Activated T-helper 1 cell treated with anti-CD3 and anti-CD28 coated beads, Interleukin-12 subunit alpha, Interleukin-12 subunit beta, Interleukin-2, Interleukin-4 antibody, amounts not matched to agents 30 ng/mL and 10 ng/mL and 1 ng/mL, durations not matched to agents 14 hours and 24 hours and 36 hours (primary cell): ENCODE data around the gene NLGN1. TPM values are rescaled to one million over a fixed set of nuclear protein-coding genes. Genes with fewer than 3 reads are reported as not detected.

ENCODE experiments used
- DNase-seq: peaks from one replicate; pipeline ENCODE4 v3.0.0; 2021; ENCODE audit warnings: low spot score
- H3K27ac Mint-ChIP-seq: one replicate; pipeline ENCODE4 v1.8.0; 2021; ENCODE audit warnings: mild to moderate bottlenecking, mixed read lengths
- H3K27me3 Mint-ChIP-seq: one replicate; pipeline ENCODE4 v1.8.0; 2022; ENCODE audit warnings: mild to moderate bottlenecking, moderate library complexity, mixed read lengths; ENCODE audit not compliant: insufficient read depth
- H3K36me3 Mint-ChIP-seq: one replicate; pipeline ENCODE4 v1.8.0; 2021; ENCODE audit warnings: low read depth, mixed read lengths
- H3K4me1 Mint-ChIP-seq: one replicate; pipeline ENCODE4 v1.8.0; 2021; ENCODE audit warnings: low read depth, mixed read lengths
- H3K4me3 Mint-ChIP-seq: one replicate; pipeline ENCODE4 v1.8.0; 2021; ENCODE audit warnings: mild to moderate bottlenecking, moderate library complexity, mixed read lengths
- H3K9me3 Mint-ChIP-seq: one replicate; pipeline ENCODE4 v1.8.0; 2021; ENCODE audit warnings: mixed read lengths
- intact Hi-C: fragments of 100-400 bp; cut with micrococcal nuclease; formaldehyde crosslinking; loops from one replicate; pipeline ENCODE4 v1.15.1; 2024
- total RNA-seq: library from RNA; stranded (reverse); gene quantifications from 2 replicates; pipeline ENCODE4 v1.2.3, GENCODE V29; 2022

Gene NLGN1
- total RNA-seq, 1 donor from 2014 or later = not detected

- intact Hi-C loops = no loop called here
- no peak for DNase-seq
- H3K4me1 Mint-ChIP-seq = no peaks in the 10 kb centered on the region
- H3K36me3 Mint-ChIP-seq = no peaks in the 10 kb centered on the region
- H3K27me3 Mint-ChIP-seq = no peaks in the 10 kb centered on the region
- H3K27ac Mint-ChIP-seq = no peak overlapping the region
- no peaks in the 10 kb centered on the region for H3K9me3 Mint-ChIP-seq
- H3K4me3 Mint-ChIP-seq = no peak overlapping the region
Measured at GRCh38 chr3:174062923-174063322, 665.4 kb downstream of the NLGN1 start.

GRCh38 chr3:174068035-174068434 lies 670.5 kb downstream of the NLGN1 start:
- Mint-ChIP-seq H3K27me3 (no peaks in the 10 kb centered on the region), H3K36me3 (no peaks in the 10 kb centered on the region), H3K4me3 (no peak overlapping the region), H3K9me3 (no peaks in the 10 kb centered on the region), H3K27ac (no peak overlapping the region), H3K4me1 (no peaks in the 10 kb centered on the region)
- no peak for DNase-seq
- intact Hi-C loops = no loop called here

GRCh38 chr3:174072675-174073074 lies 675.1 kb downstream of the NLGN1 start:
- H3K9me3 Mint-ChIP-seq = no peaks in the 10 kb centered on the region
- no peaks in the 10 kb centered on the region for H3K27me3 Mint-ChIP-seq
- H3K4me1 Mint-ChIP-seq = no peaks in the 10 kb centered on the region
- H3K4me3 Mint-ChIP-seq = no peak overlapping the region
- H3K36me3 Mint-ChIP-seq = no peaks in the 10 kb centered on the region
- intact Hi-C loops = no loop called here
- H3K27ac Mint-ChIP-seq = no peak overlapping the region
- DNase-seq = no peak

- no peak overlapping the region for H3K4me3 Mint-ChIP-seq
- H3K27me3 Mint-ChIP-seq = no peaks in the 10 kb centered on the region
- intact Hi-C loops = no loop called here
- H3K9me3 Mint-ChIP-seq = no peaks in the 10 kb centered on the region
- H3K36me3 Mint-ChIP-seq = no peaks in the 10 kb centered on the region
- no peak for DNase-seq
- no peak overlapping the region for H3K27ac Mint-ChIP-seq
- no peaks in the 10 kb centered on the region for H3K4me1 Mint-ChIP-seq
Measured at GRCh38 chr3:174083706-174084105, 686.2 kb downstream of the NLGN1 start.

- DNase-seq = no peak
- Mint-ChIP-seq H3K9me3 (no peaks in the 10 kb centered on the region), H3K4me3 (no peak overlapping the region), H3K36me3 (no peaks in the 10 kb centered on the region), H3K27me3 (no peaks in the 10 kb centered on the region), H3K4me1 (no peaks in the 10 kb centered on the region), H3K27ac (no peak overlapping the region)
- intact Hi-C loops = no loop called here
Measured at GRCh38 chr3:174089592-174089991, 692.0 kb downstream of the NLGN1 start.

GRCh38 chr3:174094669-174095068 lies 697.1 kb downstream of the NLGN1 start:
- no peaks in the 10 kb centered on the region for H3K36me3 Mint-ChIP-seq
- H3K4me1 Mint-ChIP-seq = no peaks in the 10 kb centered on the region
- H3K27me3 Mint-ChIP-seq = no peaks in the 10 kb centered on the region
- no peak for DNase-seq
- no peaks in the 10 kb centered on the region for H3K9me3 Mint-ChIP-seq
- intact Hi-C loops = no loop called here
- H3K27ac Mint-ChIP-seq = no peak overlapping the region
- no peak overlapping the region for H3K4me3 Mint-ChIP-seq

GRCh38 chr3:174097686-174098085 lies 700.1 kb downstream of the NLGN1 start:
- H3K27ac Mint-ChIP-seq = no peak overlapping the region
- no peaks in the 10 kb centered on the region for H3K4me1 Mint-ChIP-seq
- no peaks in the 10 kb centered on the region for H3K9me3 Mint-ChIP-seq
- DNase-seq = no peak
- H3K27me3 Mint-ChIP-seq = no peaks in the 10 kb centered on the region
- H3K36me3 Mint-ChIP-seq = no peaks in the 10 kb centered on the region
- no peak overlapping the region for H3K4me3 Mint-ChIP-seq
- intact Hi-C loops = no loop called here

- no peak overlapping the region for H3K27ac Mint-ChIP-seq
- no peaks in the 10 kb centered on the region for H3K27me3 Mint-ChIP-seq
- H3K4me3 Mint-ChIP-seq = no peak overlapping the region
- H3K9me3 Mint-ChIP-seq = no peaks in the 10 kb centered on the region
- no peaks in the 10 kb centered on the region for H3K4me1 Mint-ChIP-seq
- no peak for DNase-seq
- intact Hi-C loops = no loop called here
- no peaks in the 10 kb centered on the region for H3K36me3 Mint-ChIP-seq
Measured at GRCh38 chr3:174098746-174099145, 701.2 kb downstream of the NLGN1 start.

GRCh38 chr3:174099724-174100123 lies 702.2 kb downstream of the NLGN1 start:
- no peak for DNase-seq
- intact Hi-C loops = no loop called here
- no peaks in the 10 kb centered on the region for H3K27me3 Mint-ChIP-seq
- no peak overlapping the region for H3K4me3 Mint-ChIP-seq
- H3K9me3 Mint-ChIP-seq = no peaks in the 10 kb centered on the region
- H3K27ac Mint-ChIP-seq = no peak overlapping the region
- no peaks in the 10 kb centered on the region for H3K4me1 Mint-ChIP-seq
- H3K36me3 Mint-ChIP-seq = no peaks in the 10 kb centered on the region

- Mint-ChIP-seq H3K27me3 (no peaks in the 10 kb centered on the region), H3K36me3 (no peaks in the 10 kb centered on the region), H3K27ac (no peak overlapping the region), H3K9me3 (no peaks in the 10 kb centered on the region), H3K4me3 (no peak overlapping the region), H3K4me1 (no peaks in the 10 kb centered on the region)
- no peak for DNase-seq
- intact Hi-C loops = no loop called here
Measured at GRCh38 chr3:174100744-174101143, 703.2 kb downstream of the NLGN1 start.

GRCh38 chr3:174101244-174101643 lies 703.7 kb downstream of the NLGN1 start:
- no peaks in the 10 kb centered on the region for H3K27me3 Mint-ChIP-seq
- DNase-seq = no peak
- H3K9me3 Mint-ChIP-seq = no peaks in the 10 kb centered on the region
- intact Hi-C loops = no loop called here
- no peak overlapping the region for H3K27ac Mint-ChIP-seq
- H3K36me3 Mint-ChIP-seq = no peaks in the 10 kb centered on the region
- no peaks in the 10 kb centered on the region for H3K4me1 Mint-ChIP-seq
- no peak overlapping the region for H3K4me3 Mint-ChIP-seq

- no peaks in the 10 kb centered on the region for H3K4me1 Mint-ChIP-seq
- no peaks in the 10 kb centered on the region for H3K9me3 Mint-ChIP-seq
- no peak overlapping the region for H3K27ac Mint-ChIP-seq
- H3K36me3 Mint-ChIP-seq = no peaks in the 10 kb centered on the region
- H3K4me3 Mint-ChIP-seq = no peak overlapping the region
- no peaks in the 10 kb centered on the region for H3K27me3 Mint-ChIP-seq
- DNase-seq = no peak
- intact Hi-C loops = no loop called here
Measured at GRCh38 chr3:174102274-174102673, 704.7 kb downstream of the NLGN1 start.

GRCh38 chr3:174102866-174103265 lies 705.3 kb downstream of the NLGN1 start:
- H3K36me3 Mint-ChIP-seq = no peaks in the 10 kb centered on the region
- intact Hi-C loops = no loop called here
- H3K4me3 Mint-ChIP-seq = no peak overlapping the region

GRCh38 chr3:174110761-174111160 lies 713.2 kb downstream of the NLGN1 start:
- intact Hi-C loops = no loop called here
- no peak for DNase-seq
- Mint-ChIP-seq H3K36me3 (no peaks in the 10 kb centered on the region), H3K27ac (no peak overlapping the region), H3K4me3 (no peak overlapping the region), H3K4me1 (no peaks in the 10 kb centered on the region), H3K27me3 (no peaks in the 10 kb centered on the region), H3K9me3 (no peaks in the 10 kb centered on the region)

More at GRCh38 chr3:174102866-174103265, 705.3 kb downstream of the NLGN1 start:
- Mint-ChIP-seq H3K27me3 (no peaks in the 10 kb centered on the region), H3K27ac (no peak overlapping the region), H3K9me3 (no peaks in the 10 kb centered on the region), H3K4me1 (no peaks in the 10 kb centered on the region)
- DNase-seq = no peak
